Spleen (tissue), 7 donors: ENCODE results near the gene KCNQ1.

Source experiments
- POLR2A ChIP-seq, 3 donors: fragments of 450-650 bp; IDR thresholded peaks; one replicate each; pipeline ENCODE4 v1.5.1; 2017; ENCODE audit warnings: antibody characterized with exemption in 3 of 3, mild to moderate bottlenecking in 1 of 3
- POLR2AphosphoS5 ChIP-seq, 3 donors: sonication (generic); formaldehyde crosslinking; IDR thresholded peaks; one replicate each; pipeline ENCODE4 v1.5.1; 2017; ENCODE audit warnings: antibody characterized with exemption in 3 of 3
- TF ChIP-seq, protein P1 (sequence below), 11 experiments: fragments of 200-600 bp in 7 of 11; fragments of 450-650 bp in 4 of 11; sonication (generic) in 4 of 11; IDR thresholded peaks in 8 of 11; conservative IDR thresholded peaks in 3 of 11; 1 replicate in 7 of 11; 2 replicates in 4 of 11; pipeline versions ENCODE4 v1.4.0 to v1.8.0; 2016 to 2021; ENCODE audit warnings: antibody characterized with exemption in 11 of 11, inconsistent platforms in 4 of 11, mild to moderate bottlenecking in 1 of 11
- donor health status: DM: no; HTN: no; CAD: no; lungs with moderate emphysema.
- donor health status: DM: no; HTN: no; CAD: no.
- donor health status: DM: no; HTN: no; CAD: no.

DNA sequence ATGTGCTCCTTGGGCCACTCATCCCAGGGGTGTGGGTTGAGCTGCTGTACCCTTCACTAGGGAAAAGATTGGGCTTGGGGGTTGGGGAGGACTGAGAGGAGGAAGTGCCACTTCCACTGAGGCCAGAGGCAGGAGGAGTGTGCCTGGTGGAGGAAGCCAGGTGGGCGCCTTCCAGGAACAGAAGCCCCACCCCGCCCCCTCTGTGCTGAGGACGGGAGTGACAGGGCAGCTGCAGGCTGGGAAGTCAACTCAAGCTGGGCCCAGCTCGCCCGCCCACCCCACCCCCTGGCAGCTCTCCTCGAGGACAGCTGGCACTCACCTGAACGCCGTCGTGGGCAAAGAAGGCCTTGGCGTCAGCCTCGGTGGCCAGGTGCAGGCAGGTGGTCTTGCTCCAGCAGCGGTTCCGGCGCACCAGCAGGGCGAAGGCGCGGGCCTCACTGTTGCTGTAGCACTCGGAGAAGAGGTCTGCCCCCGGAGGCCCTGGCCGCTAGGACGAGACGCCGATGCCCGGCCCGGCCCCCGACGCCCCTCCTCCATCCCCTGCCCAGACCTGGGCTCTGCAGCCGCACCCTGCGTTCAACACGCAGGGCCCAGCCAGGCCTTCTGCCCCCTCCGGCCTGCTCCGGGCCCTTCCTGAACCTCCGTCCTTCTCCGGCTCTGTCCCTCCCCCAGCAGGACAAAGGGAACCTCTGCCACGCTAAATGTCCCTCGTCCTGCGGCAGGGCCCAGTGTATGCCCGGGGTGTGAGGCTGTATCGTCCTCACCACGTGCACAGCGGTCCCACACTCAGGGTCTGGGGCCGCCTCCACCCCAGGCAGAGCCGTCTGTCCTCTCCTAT lies 30.8 kb upstream of the KCNQ1 start:
- TF ChIP-seq, protein P1, sequence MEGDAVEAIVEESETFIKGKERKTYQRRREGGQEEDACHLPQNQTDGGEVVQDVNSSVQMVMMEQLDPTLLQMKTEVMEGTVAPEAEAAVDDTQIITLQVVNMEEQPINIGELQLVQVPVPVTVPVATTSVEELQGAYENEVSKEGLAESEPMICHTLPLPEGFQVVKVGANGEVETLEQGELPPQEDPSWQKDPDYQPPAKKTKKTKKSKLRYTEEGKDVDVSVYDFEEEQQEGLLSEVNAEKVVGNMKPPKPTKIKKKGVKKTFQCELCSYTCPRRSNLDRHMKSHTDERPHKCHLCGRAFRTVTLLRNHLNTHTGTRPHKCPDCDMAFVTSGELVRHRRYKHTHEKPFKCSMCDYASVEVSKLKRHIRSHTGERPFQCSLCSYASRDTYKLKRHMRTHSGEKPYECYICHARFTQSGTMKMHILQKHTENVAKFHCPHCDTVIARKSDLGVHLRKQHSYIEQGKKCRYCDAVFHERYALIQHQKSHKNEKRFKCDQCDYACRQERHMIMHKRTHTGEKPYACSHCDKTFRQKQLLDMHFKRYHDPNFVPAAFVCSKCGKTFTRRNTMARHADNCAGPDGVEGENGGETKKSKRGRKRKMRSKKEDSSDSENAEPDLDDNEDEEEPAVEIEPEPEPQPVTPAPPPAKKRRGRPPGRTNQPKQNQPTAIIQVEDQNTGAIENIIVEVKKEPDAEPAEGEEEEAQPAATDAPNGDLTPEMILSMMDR (IDR thresholded peaks at IDR 0.05 in 8 of 11, conservative IDR thresholded peaks at IDR 0.05 in 3 of 11), result no peak
- TF ChIP-seq POLR2A (IDR thresholded peaks at IDR 0.05) (no peak), POLR2AphosphoS5 (IDR thresholded peaks at IDR 0.05) (no peak)
